GM13976 (cell line): Measurements from ENCODE around the gene FZR1.

Source experiments
- DNase-seq: peaks from one replicate; pipeline ENCODE4 v3.0.0; 2012; ENCODE audit warnings: low spot score
- CTCF ChIP-seq: IDR thresholded peaks from 2 replicates; pipeline ENCODE4 v1.5.1; 2012; ENCODE audit warnings: borderline replicate concordance, mild to moderate bottlenecking; ENCODE audit not compliant: insufficient read depth; ENCODE audit errors: extremely low read depth, missing control alignments, control extremely low read depth
- in situ Hi-C: fragments of 300-500 bp; cut with MboI; formaldehyde crosslinking; loops from one replicate; pipeline ENCODE4 v1.12.0; 2022; ENCODE audit warnings: low sequenced_read_pairs, mixed read lengths, inconsistent platforms; ENCODE audit not compliant: unreplicated experiment

FZR1 gene

GRCh38 chr19:3550947-3551791 lies 45.1 kb downstream of the FZR1 start:
- TF ChIP-seq CTCF: no peak
- no peak for DNase-seq
- in situ Hi-C loops: no loop called here

GRCh38 chr19:3551792-3552095 lies 45.6 kb downstream of the FZR1 start:
- no peak for DNase-seq
- in situ Hi-C loops: no loop called here
- TF ChIP-seq CTCF: no peak

- TF ChIP-seq CTCF: no peak
- in situ Hi-C loops: no loop called here
- DNase-seq: no peak
Measured at GRCh38 chr19:3554254-3555083, 48.4 kb downstream of the FZR1 start.

GRCh38 chr19:3555653-3556422 lies 49.7 kb downstream of the FZR1 start:
- no peak for TF ChIP-seq CTCF
- in situ Hi-C loops: no loop called here

GRCh38 chr19:3556423-3556977 lies 50.4 kb downstream of the FZR1 start:
- TF ChIP-seq CTCF: no peak
- in situ Hi-C loops: no loop called here
- DNase-seq: no peak

More at GRCh38 chr19:3555653-3556422, 49.7 kb downstream of the FZR1 start:
- DNase-seq: no peak

GRCh38 chr19:3556978-3557460 lies 50.9 kb downstream of the FZR1 start:
- no peak for DNase-seq
- no peak for TF ChIP-seq CTCF
- in situ Hi-C loops: no loop called here
